K562 (cell line): ENCODE measurements around the gene GARNL3. TPM values are rescaled to one million over a fixed set of nuclear protein-coding genes. Genes with fewer than 3 reads are reported as not detected.

ENCODE experiments used
- ATAC-seq: fragments of 200-7000 bp; cut with Tn5 transposase; 3 replicates; pipeline ENCODE4 v1.9.1; 2020; ENCODE audit warnings: moderate library complexity
- BruUV-seq: library from RNA; stranded (reverse); fragments of 400-500 nt; replicated peaks from 2 replicates; lab custom pipeline; 2021; lab: Mats Ljungman, UMichigan
- CTCF ChIA-PET: fragments of 300-600 bp; formaldehyde crosslinking; extraction: SDS; loops from one replicate; lab custom pipeline; 2021; ENCODE audit warnings: low intra/inter-chr PET ratio; lab: Yijun Ruan, JAX
- POLR2A ChIA-PET: fragments of 300-600, 350-650 bp; sonication (Branson Sonifier 250); formaldehyde crosslinking; extraction: SDS; loops from one replicate; lab custom pipeline; 2021; ENCODE audit warnings: antibody characterized with exemption, inconsistent platforms; lab: Yijun Ruan, JAX
- DNase-seq, 4 experiments: peaks; one replicate each; pipeline versions ENCODE4 v3.0.0 to v3.0.0-alpha.2; 2011 to 2018; ENCODE audit warnings: low spot score in 3 of 4, mixed read lengths in 3 of 4; ENCODE audit errors: extremely low read depth in 1 of 4
- FAIRE-seq: peaks from 2 replicates; lab custom pipeline; 2011; peaks lifted over from hg19 to GRCh38; lab: Jason Lieb, UNC
- H2AFZ ChIP-seq: 2 replicates; pipeline ENCODE4 v1.6.0; 2011; ENCODE audit warnings: low read depth, low read length, control low read depth, inconsistent platforms
- H3K27ac ChIP-seq: fragments of 200-600 bp; 3 replicates; pipeline ENCODE4 v1.8.0; 2011; ENCODE audit warnings: low read depth, mild to moderate bottlenecking, control low read depth, inconsistent platforms, low read length, moderate library complexity, mixed read lengths; ENCODE audit errors: extremely low read depth
- H3K27me3 ChIP-seq, 2 experiments: fragments of 300-600 bp in 1 of 2; 2 replicates in 1 of 2; 3 replicates in 1 of 2; pipeline versions ENCODE4 v1.6.0 to v1.8.0; 2011; ENCODE audit warnings: inconsistent platforms in 2 of 2, low read length in 2 of 2, mild to moderate bottlenecking in 1 of 2, mixed read lengths in 1 of 2, moderate library complexity in 1 of 2; ENCODE audit not compliant: control insufficient read depth in 2 of 2, insufficient read depth in 2 of 2
- H3K36me3 ChIP-seq: fragments of 300-600 bp; 3 replicates; pipeline ENCODE4 v1.8.0; 2011; ENCODE audit warnings: mild to moderate bottlenecking, low read length, inconsistent platforms; ENCODE audit not compliant: control insufficient read depth, insufficient read depth
- H3K4me1 ChIP-seq, 2 experiments: fragments of 200-600 bp in 1 of 2; replicated peaks in 1 of 2; 2 replicates in 1 of 2; 3 replicates in 1 of 2; pipeline versions ENCODE4 v1.5.1 to v1.8.0; 2011; ENCODE audit warnings: inconsistent platforms in 2 of 2, low read length in 2 of 2, mild to moderate bottlenecking in 1 of 2, mixed read lengths in 1 of 2, moderate library complexity in 1 of 2; ENCODE audit not compliant: control insufficient read depth in 2 of 2, insufficient read depth in 2 of 2
- H3K4me2 ChIP-seq: 2 replicates; pipeline ENCODE4 v1.6.1; 2011; ENCODE audit warnings: low read length, control low read depth, inconsistent platforms, mixed read lengths; ENCODE audit not compliant: insufficient read depth
- H3K4me3 ChIP-seq: fragments of 200-600 bp; sonication (generic), shearing (Covaris generic); 2 replicates; pipeline ENCODE4 v1.5.1; 2016; ENCODE audit warnings: control low read depth, inconsistent platforms
- H3K79me2 ChIP-seq: fragments of 200-600 bp; 3 replicates; pipeline ENCODE4 v1.8.0; 2011; ENCODE audit warnings: low read length, inconsistent platforms; ENCODE audit not compliant: control insufficient read depth, insufficient read depth
- H3K9ac ChIP-seq, 2 experiments: 2 replicates each; pipeline versions ENCODE4 v1.6.0 to v1.6.1; 2011; ENCODE audit warnings: low read depth in 2 of 2, low read length in 2 of 2, control low read depth in 1 of 2, inconsistent platforms in 1 of 2, mild to moderate bottlenecking in 1 of 2, mixed read lengths in 1 of 2; ENCODE audit not compliant: insufficient read depth in 1 of 2
- H3K9me1 ChIP-seq: one replicate; pipeline ENCODE4 v1.6.0; 2011; ENCODE audit warnings: inconsistent platforms, mild to moderate bottlenecking, low read length, moderate library complexity; ENCODE audit not compliant: control insufficient read depth, insufficient read depth
- H3K9me3 ChIP-seq: replicated peaks from 2 replicates; pipeline ENCODE4 v1.5.1; 2011; ENCODE audit warnings: low read depth, low read length, inconsistent platforms; ENCODE audit not compliant: control insufficient read depth, insufficient read depth
- H4K20me1 ChIP-seq: replicated peaks from 2 replicates; pipeline ENCODE4 v1.6.1; 2011; ENCODE audit warnings: low read length, inconsistent platforms, mixed read lengths; ENCODE audit not compliant: control insufficient read depth, insufficient read depth
- CCNT2 ChIP-seq: IDR thresholded peaks from 2 replicates; pipeline ENCODE4 v1.6.1; 2011; ENCODE audit warnings: borderline replicate concordance, low read depth, mild to moderate bottlenecking, moderate library complexity, mixed read lengths, low read length; ENCODE audit not compliant: insufficient read length; ENCODE audit errors: extremely low read depth
- CGGBP1 ChIP-seq: fragments of 250-450 bp; sonication (Bioruptor Pico); IDR thresholded peaks from 2 replicates; pipeline ENCODE4 v1.9.0; 2021; ENCODE audit warnings: mild to moderate bottlenecking
- ELF2 ChIP-seq: fragments of 250-450 bp; sonication (Bioruptor Pico); IDR thresholded peaks from 2 replicates; pipeline ENCODE4 v1.5.0; 2021; ENCODE audit warnings: mild to moderate bottlenecking
- MAFF ChIP-seq: IDR thresholded peaks from 2 replicates; pipeline ENCODE4 v1.6.1; 2012; ENCODE audit warnings: low read length, improper control_type of control experiment
- MEIS2 ChIP-seq: fragments of 450-650 bp; IDR thresholded peaks from 2 replicates; pipeline ENCODE4 v1.6.1; 2014; ENCODE audit warnings: mild to moderate bottlenecking; ENCODE audit not compliant: partially characterized antibody
- MXI1 ChIP-seq: IDR thresholded peaks from 2 replicates; pipeline ENCODE4 v1.6.1; 2011; ENCODE audit warnings: low read depth, mild to moderate bottlenecking, improper control_type of control experiment, low read length
- NFE2 ChIP-seq: IDR thresholded peaks from 2 replicates; pipeline ENCODE4 v1.6.1; 2014; ENCODE audit warnings: antibody characterized with exemption, low read depth
- PBX2 ChIP-seq, 2 experiments: IDR thresholded peaks in 1 of 2; conservative IDR thresholded peaks in 1 of 2; 2 replicates each; pipeline ENCODE4 v1.6.1; 2016; ENCODE audit warnings: low read depth in 2 of 2, mild to moderate bottlenecking in 1 of 2, missing compliant biosample characterization in 1 of 2, missing genetic modification characterization in 1 of 2, moderate library complexity in 1 of 2
- RBM22 ChIP-seq: fragments of 200-400 bp; formaldehyde crosslinking; IDR thresholded peaks from 2 replicates; pipeline ENCODE4 v1.6.1; 2018; ENCODE audit warnings: low read length, low read depth; ENCODE audit not compliant: poor library complexity, severe bottlenecking
- SNAPC5 ChIP-seq: fragments of 250-450 bp; sonication (Bioruptor Pico); IDR thresholded peaks from 2 replicates; pipeline ENCODE4 v1.8.0; 2021; ENCODE audit warnings: moderate library complexity, mild to moderate bottlenecking, inconsistent platforms
- SRSF1 ChIP-seq: fragments of 200-400 bp; formaldehyde crosslinking; IDR thresholded peaks from 2 replicates; pipeline ENCODE4 v1.6.1; 2017; ENCODE audit warnings: mild to moderate bottlenecking, low read depth, low read length, moderate library complexity
- THAP12 ChIP-seq: fragments of 250-450 bp; sonication (Bioruptor Pico); IDR thresholded peaks from 2 replicates; pipeline ENCODE4 v1.9.0; 2021; ENCODE audit warnings: mild to moderate bottlenecking, inconsistent platforms
- ZNF583 ChIP-seq: fragments of 250-450 bp; sonication (Bioruptor Pico); IDR thresholded peaks from 2 replicates; pipeline ENCODE4 v1.4.0; 2020
- WGBS: fragments of 100-300 bp; shearing (Covaris generic); methylation state at CpG from one replicate; pipeline ENCODE4 v1.1.6; 2016; ENCODE audit warnings: low coverage, mixed read lengths; ENCODE audit not compliant: insufficient coverage; ENCODE audit errors: missing lambda C conversion rate; 5-methylcytosine and 5-hydroxymethylcytosine counted together
- in situ Hi-C: fragments of 300-500 bp; cut with MboI; formaldehyde crosslinking; loops from 4 replicates; pipeline ENCODE4 v1.15.0; 2018; ENCODE audit warnings: inconsistent platforms, mixed read lengths
- intact Hi-C: fragments of 100-400 bp; cut with micrococcal nuclease; formaldehyde crosslinking; loops from 2 replicates; pipeline ENCODE4 v1.14.2; 2022
- polyA plus RNA-seq, 8 experiments: library from polyadenylated mRNA; depleted of rRNA in 4 of 8; stranded (reverse) in 5 of 8; unstranded in 3 of 8; fragments of >200 nt; fragmentation: Nextera tagmentation in 2 of 8; fragmentation: Illumina TruSeq in 1 of 8; extraction: Ambion mirVana in 2 of 8; extraction: Trizol in 1 of 8; gene quantifications; 2 replicates each; pipeline versions ENCODE4 v1.2.1 to v1.2.3, GENCODE V29; 2011 to 2014; ENCODE audit warnings: inconsistent platforms in 1 of 8, missing spikeins in 1 of 8
- total RNA-seq, 7 experiments: library from RNA; depleted of rRNA in 6 of 7; stranded (reverse); fragments of >200 nt in 6 of 7; fragmentation: Illumina TruSeq in 2 of 7; extraction: Trizol in 2 of 7; gene quantifications; 2 replicates each; pipeline versions ENCODE4 v1.2.1 to v1.2.3, GENCODE V29; 2011 to 2021; ENCODE audit warnings: low replicate concordance in 1 of 7

Gene GARNL3
- total and polyA plus RNA-seq, 9 of the 15 experiments (the other 6 are each of a cell fraction or from before 2014, with no cell fraction given): 0.35 to 2.7 (median 1.6) TPM

GRCh38 chr9:127358023-127358535 lies 93.5 kb downstream of the GARNL3 start:
- Histone ChIP-seq H3K9ac (no peak overlapping the region), H3K4me2 (no peak overlapping the region), H3K27me3 (peaks cover 22 to 24% of the 10 kb centered on the region in 2 experiments), H2AFZ (no peak overlapping the region), H3K9me1 (no peaks in the 10 kb centered on the region), H3K4me3 (no peak overlapping the region), H4K20me1 (0 out of 2 replicates have a peak, but pooled peaks cover 3% of the 10 kb centered on the region), H3K9me3 (no peaks in the 10 kb centered on the region), H3K27ac (no peak overlapping the region), H3K4me1 (peaks cover 7 to 9% of the 10 kb centered on the region in 2 experiments; a peak in 3 of 5 replicates), H3K79me2 (no peaks in the 10 kb centered on the region), H3K36me3 (no peaks in the 10 kb centered on the region)
- ChIA-PET CTCF (no interaction called here), POLR2A (no interaction called here)
- WGBS: 10% methylated on average over 3 of the region's 3 CpGs
- ATAC-seq (no peak), DNase-seq (no peak), FAIRE-seq (no peak)
- in situ Hi-C loops (no loop called here), intact Hi-C loops (no loop called here)
- no TSS peak for BruUV-seq
- TF ChIP-seq CGGBP1 (no peak), NFE2 (no peak), MEIS2 (no peak), ZNF583 (CRISPR knock-in tag) (no peak), RBM22 (no peak), SNAPC5 (CRISPR knock-in tag) (no peak), MAFF (no peak), CCNT2 (no peak), MXI1 (no peak), ELF2 (CRISPR knock-in tag) (no peak), SRSF1 (no peak), PBX2 (CRISPR knock-in tag; IDR thresholded peaks at IDR 0.05; ENCODE audit: low read depth) (no peak), PBX2 (tag; conservative IDR thresholded peaks at IDR 0.05; ENCODE audit: low read depth) (no peak), THAP12 (CRISPR knock-in tag) (no peak)
